A172 (cell line): ENCODE data around the gene MPZ. TPM values are rescaled to one million over a fixed set of nuclear protein-coding genes. Genes with fewer than 3 reads are reported as not detected.
"Not testable (repeated sequence)": the region's sequence is repeated elsewhere in the genome, so short reads cannot be mapped to it uniquely, and the experiment has no call there.

Source experiments
- DNase-seq: peaks from one replicate; pipeline ENCODE4 v3.0.0-alpha.2; 2015; ENCODE audit warnings: low spot score
- total RNA-seq: library from RNA; depleted of rRNA; stranded (reverse); fragments of >200 nt; shearing (Covaris generic); gene quantifications from 2 replicates; pipeline ENCODE4 v1.2.3, GENCODE V29; 2014; rRNA removed

Gene MPZ
- 0.21 and 4.8 TPM in 2 replicates for total RNA-seq

DNA sequence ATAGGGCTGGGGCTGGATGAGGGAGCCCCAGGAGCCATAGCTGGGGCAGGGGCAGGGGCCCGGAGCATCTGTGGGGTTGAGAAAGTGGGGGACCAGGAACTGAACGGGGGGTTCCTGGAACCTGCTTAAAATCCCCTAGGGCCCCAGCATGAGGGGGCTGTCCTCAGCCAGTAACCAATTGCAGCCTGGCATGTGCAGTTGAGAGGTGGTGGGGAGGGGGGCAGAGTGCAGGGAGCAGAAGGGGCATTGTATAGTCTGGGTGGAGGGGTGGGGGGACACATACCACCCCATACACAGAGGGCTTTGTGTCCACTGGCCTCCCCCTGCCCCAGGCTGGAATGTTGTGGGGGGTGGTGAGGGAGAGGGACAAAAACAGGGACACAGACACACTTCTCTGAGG, at the start of gene MPZ:
MPZ (minus strand) TSS at position 101 of the 400 bp plus-strand sequence; CDS start at position 38, 63 bp downstream.
- DNase-seq: no peak

DNA sequence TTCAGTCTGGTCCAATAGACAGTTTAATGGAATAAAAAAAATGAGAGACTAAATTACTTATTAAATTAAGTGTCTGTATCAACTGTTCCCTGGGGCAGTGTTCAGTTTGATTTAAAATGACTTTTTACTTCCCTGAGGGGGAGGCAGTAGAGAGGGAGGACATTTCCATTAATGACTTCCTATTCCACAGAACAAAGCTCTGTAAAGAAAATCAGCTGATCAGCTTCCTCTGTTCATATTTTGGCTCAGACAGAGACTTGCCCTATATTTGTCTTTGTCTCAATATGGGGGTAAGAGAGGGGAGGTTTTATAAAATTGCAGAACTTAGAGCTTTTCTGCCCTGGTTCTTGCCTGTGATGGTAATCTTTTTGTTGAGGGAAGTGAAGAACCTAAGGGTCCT, 49.5 kb upstream of the MPZ start:
- DNase-seq: no peak

GRCh38 chr1:161357073-161357472, 47.3 kb upstream of the MPZ start:
- no peak for DNase-seq

DNA sequence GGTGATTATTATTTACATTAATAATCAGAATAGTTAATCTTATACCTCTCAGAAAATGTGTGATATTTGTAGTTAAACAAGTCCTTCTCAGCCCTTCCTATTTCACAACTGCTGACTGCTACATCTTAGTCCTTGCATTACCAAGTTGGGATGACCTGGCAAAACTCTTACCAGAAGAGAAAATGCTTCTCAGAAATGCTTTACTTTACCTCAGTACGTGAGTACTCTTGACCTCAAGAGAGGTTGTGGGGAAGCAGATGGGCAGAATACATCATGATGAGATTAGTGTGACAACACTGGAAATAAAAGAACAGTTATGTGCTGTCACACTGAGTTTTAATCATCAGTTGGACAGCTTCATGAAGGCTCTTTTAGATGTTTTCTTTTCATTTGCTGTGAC, 41.7 kb upstream of the MPZ start:
- DNase-seq: no peak

- DNase-seq: no peak
These were observed 40.9 kb upstream of the MPZ start for GRCh38 chr1:161350671-161351070.

- no peak for DNase-seq
These were observed 33.1 kb upstream of the MPZ start for GRCh38 chr1:161342821-161343220.

GRCh38 chr1:161342177-161342576, 32.4 kb upstream of the MPZ start:
- DNase-seq: no peak

DNA sequence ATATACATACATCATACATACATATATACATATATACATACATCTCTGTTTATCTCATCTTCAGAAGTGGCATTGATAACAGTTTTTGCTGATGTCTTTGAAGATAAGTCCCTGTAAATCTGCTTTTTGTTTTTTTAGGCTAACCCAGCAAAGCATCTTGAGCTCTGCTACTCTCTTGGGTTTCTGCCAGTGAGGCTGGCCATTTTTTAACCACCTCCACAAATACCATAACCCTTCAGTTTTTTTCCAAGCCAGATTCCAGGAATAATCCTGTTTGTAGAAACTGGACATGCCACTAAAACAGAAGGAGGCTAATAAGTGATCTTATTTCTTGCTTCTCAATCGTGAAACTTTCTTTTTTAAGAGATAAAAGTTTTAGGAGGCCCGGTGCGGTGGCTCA, 26.0 kb upstream of the MPZ start:
- DNase-seq: no peak

GRCh38 chr1:161333166-161333565, 23.4 kb upstream of the MPZ start:
- DNase-seq: no peak

- peak; percentile 58 for DNase-seq
These were observed 20.6 kb upstream of the MPZ start for GRCh38 chr1:161330346-161330745.

GRCh38 chr1:161324020-161324419, 14.3 kb upstream of the MPZ start:
- no peak for DNase-seq

DNA sequence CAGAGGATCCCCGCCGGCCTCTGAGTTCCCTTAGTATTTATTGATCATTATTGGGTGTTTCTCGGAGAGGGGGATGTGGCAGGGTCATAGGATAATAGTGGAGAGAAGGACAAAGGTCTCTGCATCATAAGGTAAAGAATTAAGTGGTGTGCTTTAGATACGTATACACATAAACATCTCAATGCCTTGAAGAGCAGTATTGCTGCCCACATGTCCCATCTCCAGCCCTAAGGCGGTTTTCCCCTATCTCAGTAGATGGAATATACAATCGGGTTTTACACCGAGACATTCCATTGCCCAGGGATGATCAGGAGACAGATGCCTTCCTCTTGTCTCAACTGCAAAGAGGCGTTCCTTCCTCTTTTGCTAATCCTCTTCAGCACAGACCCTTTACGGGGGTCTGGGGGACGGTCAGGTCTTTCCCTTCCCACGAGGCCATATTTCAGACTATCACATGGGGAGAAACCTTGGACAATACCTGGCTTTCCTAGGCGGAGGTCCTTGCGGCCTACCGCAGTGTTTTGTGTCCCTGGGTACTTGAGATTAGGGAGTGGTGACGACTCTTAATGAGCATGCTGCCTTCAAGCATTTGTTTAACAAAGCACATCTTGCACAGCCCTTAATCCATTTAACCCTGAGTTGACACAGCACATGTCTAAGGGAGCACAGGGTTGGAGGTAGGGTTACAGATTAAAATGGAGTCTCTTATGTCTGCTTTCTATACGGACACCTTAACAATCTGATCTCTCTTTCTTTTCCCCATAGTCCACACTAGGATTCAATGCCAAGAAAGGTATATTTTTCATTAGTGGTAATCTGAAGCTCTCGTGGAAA, 6.3 kb upstream of the MPZ start:
- DNase-seq: not testable (repeated sequence)

- peak; percentile 82 for DNase-seq
These were observed 4.6 kb upstream of the MPZ start, which contains the start of gene SDHC for GRCh38 chr1:161314201-161314981. SDHC (plus strand) TSS chr1:161314381; CDS start chr1:161314406, 25 bp downstream.

DNA sequence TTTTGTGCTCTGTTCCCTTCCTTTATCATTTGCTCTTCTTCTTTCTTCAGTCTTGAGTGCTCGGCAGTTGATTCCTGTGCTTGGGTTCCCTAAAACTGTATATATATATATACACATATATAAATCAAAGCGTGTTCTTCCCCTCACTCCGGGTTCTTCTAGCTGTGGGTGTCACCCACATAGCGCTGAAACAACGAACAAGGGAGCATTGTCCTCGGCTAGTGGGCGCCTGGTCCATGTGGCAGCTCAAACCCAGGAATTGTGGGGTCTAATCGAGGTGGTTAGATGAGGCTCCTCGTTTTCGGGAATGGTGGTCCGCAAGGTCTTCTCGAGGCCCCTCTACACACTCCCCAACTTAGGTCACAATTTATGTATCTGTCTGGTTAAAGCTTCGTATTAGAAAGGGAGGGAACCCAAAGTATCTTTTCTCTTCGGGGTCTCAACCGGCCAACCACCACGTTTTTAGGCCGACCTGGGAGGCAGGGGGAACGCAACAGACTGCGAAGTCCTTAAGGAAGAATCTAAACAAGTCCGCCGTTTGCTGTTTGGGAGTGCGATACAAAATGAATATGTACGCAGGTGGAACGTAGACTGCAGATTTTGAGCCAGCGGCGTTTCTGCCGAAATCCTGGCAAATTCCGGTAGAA, 3.9 kb upstream of the MPZ start:
- no peak for DNase-seq

DNA sequence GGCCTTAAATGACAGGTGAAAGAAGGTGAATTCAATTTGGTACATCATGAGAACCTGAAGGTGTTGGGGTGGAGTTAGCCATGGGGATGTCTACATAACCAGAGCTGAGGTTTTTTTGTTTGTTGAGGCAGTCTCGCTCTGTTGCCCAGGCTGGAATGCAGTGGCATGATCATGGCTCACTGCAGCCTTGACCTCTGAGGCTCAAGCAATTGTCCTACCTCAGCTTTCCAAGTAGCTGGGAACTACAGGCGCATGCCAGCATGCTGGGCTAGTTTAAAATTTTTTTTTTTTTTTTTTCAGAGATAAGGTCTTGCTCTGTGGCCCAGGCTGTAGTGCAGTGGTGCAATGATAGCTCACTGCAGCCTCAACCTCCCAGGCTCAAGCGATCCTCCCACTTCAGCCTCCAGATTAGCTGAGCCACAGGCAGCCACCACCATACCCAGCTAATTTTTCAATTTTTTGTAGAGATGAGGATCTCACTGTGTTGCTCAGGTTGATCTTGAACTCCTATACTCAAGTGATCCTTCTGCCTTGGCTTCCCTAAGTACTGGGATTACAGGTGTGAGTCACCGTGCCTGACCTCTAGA, 1.9 kb upstream of the MPZ start:
- no peak for DNase-seq

- no peak for DNase-seq
These were observed 1.7 kb downstream of the MPZ start for GRCh38 chr1:161307892-161308638.

DNA sequence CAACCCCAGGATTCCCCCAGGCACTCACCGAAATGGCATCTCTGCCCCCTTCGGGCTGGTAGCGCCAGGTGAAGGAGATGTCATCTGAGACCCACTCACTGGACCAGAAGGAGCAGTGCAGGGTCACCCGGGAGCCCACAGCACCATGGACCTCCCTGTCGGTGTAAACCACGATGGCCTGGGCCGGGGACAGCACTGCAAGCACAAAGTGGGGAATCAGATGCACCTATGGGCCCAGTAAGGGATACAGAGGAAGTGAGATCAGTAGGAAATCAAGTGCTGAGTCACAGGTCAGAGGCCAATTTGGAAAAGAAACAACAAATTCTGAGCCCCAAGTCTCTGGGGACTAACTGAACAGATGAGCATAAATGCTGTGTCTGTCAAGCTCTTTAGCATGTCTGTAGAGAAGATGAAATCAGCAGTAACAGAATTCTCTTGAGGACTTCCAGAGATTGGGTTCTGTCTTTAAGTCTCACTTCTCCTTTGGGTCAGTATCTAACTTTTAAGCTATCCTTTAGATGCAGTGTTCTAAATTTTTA, 2.5 kb downstream of the MPZ start:
- DNase-seq: peak; percentile 16

DNA sequence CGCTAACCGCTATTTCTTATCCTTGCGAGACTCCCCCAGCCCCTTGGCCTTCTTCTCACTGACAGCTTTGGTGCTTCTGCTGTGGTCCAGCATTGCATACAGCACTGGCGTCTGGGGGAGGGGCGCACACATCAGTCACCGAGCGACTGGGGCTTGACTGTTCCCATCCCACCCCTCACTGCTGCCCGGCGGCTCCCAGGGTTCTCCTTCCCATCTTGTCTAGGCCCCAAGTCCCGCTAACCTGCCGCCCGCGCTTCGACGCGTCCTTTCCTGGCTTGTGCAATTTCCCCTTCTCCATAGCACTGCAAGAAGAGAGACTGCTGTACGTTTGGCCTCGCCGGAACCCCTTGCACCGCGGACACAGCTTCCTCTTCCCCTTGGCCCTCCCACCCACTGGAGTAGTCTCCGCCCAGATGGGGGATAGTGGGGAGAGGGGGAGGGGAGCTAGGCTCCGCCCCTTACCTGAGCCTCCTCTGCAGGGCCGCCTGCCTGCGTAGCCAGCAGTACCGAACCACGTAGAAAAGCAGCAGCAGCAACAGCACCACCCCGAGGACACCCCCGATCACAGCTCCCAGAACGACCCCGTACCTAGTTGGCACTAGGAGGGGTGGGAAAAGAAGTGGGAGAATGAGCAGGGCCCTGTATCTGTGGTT, 3.8 kb downstream of the MPZ start:
- no peak for DNase-seq

DNA sequence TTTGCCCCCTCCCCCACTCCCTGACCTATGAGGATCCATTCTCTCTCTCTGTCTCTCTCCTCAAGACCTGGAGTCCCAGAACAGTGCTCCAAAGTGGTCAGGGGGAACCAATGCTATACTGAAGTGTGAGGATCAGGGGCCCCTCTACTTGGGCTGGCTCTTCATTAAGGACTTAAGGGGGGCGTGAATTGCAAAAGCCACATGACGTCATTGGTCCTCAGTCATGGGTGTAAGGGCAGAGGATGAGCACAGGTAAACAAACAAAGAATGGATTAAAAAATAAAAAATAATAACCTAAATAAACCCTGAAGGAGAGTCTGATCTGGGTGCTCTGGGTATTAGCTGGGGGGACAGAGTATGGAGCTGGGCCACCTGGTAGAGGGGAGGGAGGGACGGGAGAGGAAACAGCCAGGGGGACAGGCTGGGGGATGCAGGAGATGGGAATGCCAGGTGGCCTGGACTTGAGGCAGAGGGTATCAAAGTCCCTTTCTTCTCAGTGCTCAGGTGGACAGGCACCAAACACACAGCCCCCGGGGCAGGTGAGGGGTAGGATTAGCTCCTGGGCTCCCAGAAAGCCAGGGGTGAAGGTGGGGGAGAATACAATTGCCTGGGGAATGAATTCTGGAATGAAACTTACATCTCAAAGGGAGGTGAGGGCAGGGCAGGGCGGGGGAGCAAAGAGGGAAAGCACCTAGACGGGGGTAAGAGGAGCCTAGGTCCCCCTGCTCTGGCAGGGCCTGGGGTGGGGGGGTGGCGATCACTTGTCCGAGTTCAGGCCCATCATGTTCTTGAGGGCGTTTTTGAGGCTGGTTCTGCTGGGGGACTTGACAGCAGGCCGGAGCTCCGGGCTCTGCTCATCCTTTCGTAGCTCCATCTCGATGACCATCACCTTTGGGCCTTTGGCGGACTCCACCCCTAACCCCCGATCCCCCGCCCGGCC, 4.6 kb downstream of the MPZ start:
- no peak for DNase-seq
